Fibroblast of lung (primary cell): ENCODE data around the gene HEATR1. TPM values are rescaled to one million over a fixed set of nuclear protein-coding genes. Genes with fewer than 3 reads are reported as not detected.

Experiments used
- DNase-seq, 2 donors: peaks; one replicate each; pipeline versions ENCODE4 v3.0.0 to v3.0.0-alpha.2; 2010; ENCODE audit warnings: low read depth in 2 of 2
- H2AFZ ChIP-seq: 2 replicates; pipeline ENCODE4 v1.5.1; 2012; ENCODE audit warnings: low read length, control low read depth, inconsistent platforms
- H3K27ac ChIP-seq: 2 replicates; pipeline ENCODE4 v1.5.1; 2011; ENCODE audit warnings: low read length, control low read depth; ENCODE audit not compliant: insufficient read depth
- H3K27me3 ChIP-seq: 2 replicates; pipeline ENCODE4 v1.5.1; 2011; ENCODE audit warnings: mild to moderate bottlenecking, low read length; ENCODE audit not compliant: control insufficient read depth, insufficient read depth
- H3K36me3 ChIP-seq: 2 replicates; pipeline ENCODE4 v1.5.1; 2011; ENCODE audit warnings: low read length; ENCODE audit not compliant: control insufficient read depth, insufficient read depth
- H3K4me1 ChIP-seq: 2 replicates; pipeline ENCODE4 v1.5.1; 2011; ENCODE audit warnings: low read length; ENCODE audit not compliant: control insufficient read depth, insufficient read depth; ENCODE audit errors: extremely low read depth
- H3K4me2 ChIP-seq: 2 replicates; pipeline ENCODE4 v1.5.1; 2011; ENCODE audit warnings: low read length, control low read depth; ENCODE audit not compliant: insufficient read depth; ENCODE audit errors: extremely low read depth
- H3K4me3 ChIP-seq, 4 experiments: fragments of 200-600 bp in 1 of 4; sonication (generic) in 1 of 4; replicated peaks in 1 of 4; 2 replicates each; pipeline ENCODE4 v1.5.1; 2011 to 2016; ENCODE audit warnings: low read length in 4 of 4, low read depth in 3 of 4, mild to moderate bottlenecking in 3 of 4, control low read depth in 2 of 4, inconsistent platforms in 1 of 4, mixed read lengths in 1 of 4; ENCODE audit not compliant: insufficient read depth in 1 of 4; ENCODE audit errors: control extremely low read depth in 1 of 4
- H3K79me2 ChIP-seq: 2 replicates; pipeline ENCODE4 v1.5.1; 2012; ENCODE audit warnings: mild to moderate bottlenecking, low read length, inconsistent platforms; ENCODE audit not compliant: control insufficient read depth, insufficient read depth
- H3K9ac ChIP-seq: 2 replicates; pipeline ENCODE4 v1.5.1; 2011; ENCODE audit warnings: mild to moderate bottlenecking, low read length, control low read depth; ENCODE audit not compliant: insufficient read depth
- H3K9me3 ChIP-seq: 2 replicates; pipeline ENCODE4 v1.5.1; 2012; ENCODE audit warnings: low read depth, low read length; ENCODE audit not compliant: control insufficient read depth, insufficient read depth
- H4K20me1 ChIP-seq: 2 replicates; pipeline ENCODE4 v1.5.1; 2011; ENCODE audit warnings: low read length; ENCODE audit not compliant: control insufficient read depth, insufficient read depth; ENCODE audit errors: extremely low read depth
- EZH2 ChIP-seq: IDR thresholded peaks from 2 replicates; pipeline ENCODE4 v1.5.1; 2012; ENCODE audit warnings: low read length, control low read depth, mild to moderate bottlenecking; ENCODE audit errors: missing control alignments
- polyA plus RNA-seq, 2 donors: library from polyadenylated mRNA; depleted of rRNA in 1 of 2; stranded (reverse) in 1 of 2; unstranded in 1 of 2; fragments of >200 nt; gene quantifications; 2 replicates each; pipeline ENCODE4 v1.2.1, GENCODE V29; 2011 to 2012; ENCODE audit warnings: missing spikeins in 1 of 2
- total RNA-seq: library from RNA; depleted of rRNA; stranded (reverse); fragments of >200 nt; gene quantifications from 2 replicates; pipeline ENCODE4 v1.2.1, GENCODE V29; 2014
- TF ChIP-seq, protein P1 (sequence below), 2 donors: IDR thresholded peaks in 1 of 2; conservative IDR thresholded peaks in 1 of 2; 1 replicate in 1 of 2; 2 replicates in 1 of 2; pipeline ENCODE4 v1.5.1; 2011 to 2012; ENCODE audit warnings: low read length in 2 of 2, control low read depth in 1 of 2, inconsistent platforms in 1 of 2, low read depth in 1 of 2, mild to moderate bottlenecking in 1 of 2

Gene HEATR1
- total and polyA plus RNA-seq, 2 donors (not counting 1 experiment from before 2014, with no cell fraction given): 18.0 to 28.7 TPM

DNA sequence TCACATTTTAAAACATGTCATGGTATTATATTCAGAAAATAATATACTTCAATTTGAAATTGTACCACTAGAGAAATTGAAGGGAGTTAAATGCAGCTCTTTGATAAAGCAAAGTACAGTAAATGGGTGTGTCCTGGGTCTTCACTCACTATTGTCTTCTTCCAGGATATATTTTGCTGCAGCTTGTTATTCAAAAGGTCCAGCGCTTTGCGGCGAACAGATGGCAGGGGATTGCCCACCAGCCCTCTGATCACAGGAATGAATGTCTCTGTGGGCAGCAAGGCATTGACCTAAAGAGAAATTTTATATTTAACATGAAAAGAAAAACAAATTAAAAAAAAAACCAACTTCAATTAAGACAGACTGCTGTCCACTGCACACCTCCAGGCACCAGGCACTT lies 45.5 kb downstream of the HEATR1 start:
- TF ChIP-seq EZH2: no peak
- TF ChIP-seq, protein P1, sequence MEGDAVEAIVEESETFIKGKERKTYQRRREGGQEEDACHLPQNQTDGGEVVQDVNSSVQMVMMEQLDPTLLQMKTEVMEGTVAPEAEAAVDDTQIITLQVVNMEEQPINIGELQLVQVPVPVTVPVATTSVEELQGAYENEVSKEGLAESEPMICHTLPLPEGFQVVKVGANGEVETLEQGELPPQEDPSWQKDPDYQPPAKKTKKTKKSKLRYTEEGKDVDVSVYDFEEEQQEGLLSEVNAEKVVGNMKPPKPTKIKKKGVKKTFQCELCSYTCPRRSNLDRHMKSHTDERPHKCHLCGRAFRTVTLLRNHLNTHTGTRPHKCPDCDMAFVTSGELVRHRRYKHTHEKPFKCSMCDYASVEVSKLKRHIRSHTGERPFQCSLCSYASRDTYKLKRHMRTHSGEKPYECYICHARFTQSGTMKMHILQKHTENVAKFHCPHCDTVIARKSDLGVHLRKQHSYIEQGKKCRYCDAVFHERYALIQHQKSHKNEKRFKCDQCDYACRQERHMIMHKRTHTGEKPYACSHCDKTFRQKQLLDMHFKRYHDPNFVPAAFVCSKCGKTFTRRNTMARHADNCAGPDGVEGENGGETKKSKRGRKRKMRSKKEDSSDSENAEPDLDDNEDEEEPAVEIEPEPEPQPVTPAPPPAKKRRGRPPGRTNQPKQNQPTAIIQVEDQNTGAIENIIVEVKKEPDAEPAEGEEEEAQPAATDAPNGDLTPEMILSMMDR (conservative IDR thresholded peaks at IDR 0.05 in 1 of 2, IDR thresholded peaks at IDR 0.05 in 1 of 2; ENCODE audit: low read depth in 1 of 2, low read length in 2 of 2): no peak
- Histone ChIP-seq H3K27ac (no peak overlapping the region), H3K36me3 (peaks cover 5% of the 10 kb centered on the region)

DNA sequence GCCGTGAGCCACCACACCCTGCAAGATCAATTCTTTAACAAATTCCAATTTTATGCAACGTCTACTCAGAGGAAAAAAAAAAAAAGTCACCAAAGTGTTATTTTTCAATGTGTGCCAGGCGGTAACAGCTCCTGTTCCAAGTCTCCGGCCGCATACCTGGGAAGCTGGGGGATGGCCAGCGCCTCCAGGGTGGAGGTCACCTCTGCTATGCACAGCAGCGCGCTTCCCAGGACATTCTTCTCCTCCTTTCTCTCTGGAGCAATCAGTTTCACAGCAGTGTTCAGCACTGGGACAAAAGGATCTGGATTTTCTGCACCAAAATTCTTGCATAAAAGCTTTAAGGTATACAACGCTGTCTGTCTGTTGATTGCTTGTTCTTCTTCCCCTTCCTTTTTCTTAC lies 46.2 kb downstream of the HEATR1 start:
- H3K36me3 ChIP-seq: peaks cover 7% of the 10 kb centered on the region
- H3K9me3 ChIP-seq: no peaks in the 10 kb centered on the region
- H3K4me2 ChIP-seq: no peak overlapping the region
- no peaks in the 10 kb centered on the region for H4K20me1 ChIP-seq
- H3K27ac ChIP-seq: no peak overlapping the region
- H3K4me3 ChIP-seq: no peak overlapping the region
- no peaks in the 10 kb centered on the region for H3K27me3 ChIP-seq
- no peaks in the 10 kb centered on the region for H3K4me1 ChIP-seq
- no peak overlapping the region for H2AFZ ChIP-seq
- TF ChIP-seq, protein P1 (conservative IDR thresholded peaks at IDR 0.05 in 1 of 2, IDR thresholded peaks at IDR 0.05 in 1 of 2; ENCODE audit: low read depth in 1 of 2, low read length in 2 of 2): no peak
- no peak for DNase-seq
- H3K79me2 ChIP-seq: no peaks in the 10 kb centered on the region
- no peak overlapping the region for H3K9ac ChIP-seq

More for the DNA sequence above, 45.5 kb downstream of the HEATR1 start:
- H3K79me2 ChIP-seq: no peaks in the 10 kb centered on the region
- no peaks in the 10 kb centered on the region for H3K9me3 ChIP-seq
- DNase-seq: no peak
- no peaks in the 10 kb centered on the region for H3K27me3 ChIP-seq
- no peaks in the 10 kb centered on the region for H3K4me1 ChIP-seq
- H2AFZ ChIP-seq: no peak overlapping the region
- no peak overlapping the region for H3K4me3 ChIP-seq
- no peaks in the 10 kb centered on the region for H4K20me1 ChIP-seq
- H3K9ac ChIP-seq: no peak overlapping the region
- no peak overlapping the region for H3K4me2 ChIP-seq

DNA sequence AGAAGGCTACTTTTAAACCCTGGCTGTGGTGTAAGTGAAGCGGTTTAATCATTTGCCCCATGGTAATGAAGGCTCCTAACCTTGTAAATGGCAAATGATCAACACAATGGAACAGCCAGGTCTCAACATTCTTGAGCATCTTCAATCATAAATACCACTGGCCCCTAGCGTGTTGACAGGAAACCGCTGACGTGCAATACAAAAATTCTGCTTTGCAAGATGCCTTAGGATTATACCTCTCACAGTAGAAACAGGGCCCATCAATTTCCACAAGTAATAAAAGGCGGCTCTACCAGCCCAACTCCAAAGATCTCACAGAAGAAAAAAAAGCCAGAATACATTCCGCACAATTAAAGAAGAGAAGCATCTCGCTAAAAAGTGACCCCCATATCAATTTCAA lies 47.7 kb downstream of the HEATR1 start:
- H3K4me3 ChIP-seq: no peak overlapping the region
- no peaks in the 10 kb centered on the region for H3K9me3 ChIP-seq
- TF ChIP-seq, protein P1 (conservative IDR thresholded peaks at IDR 0.05 in 1 of 2, IDR thresholded peaks at IDR 0.05 in 1 of 2; ENCODE audit: low read depth in 1 of 2, low read length in 2 of 2): no peak
- TF ChIP-seq EZH2: no peak
- no peaks in the 10 kb centered on the region for H3K79me2 ChIP-seq
- no peak overlapping the region for H3K4me2 ChIP-seq
- H3K27me3 ChIP-seq: no peaks in the 10 kb centered on the region
- H4K20me1 ChIP-seq: no peaks in the 10 kb centered on the region
- no peak overlapping the region for H3K9ac ChIP-seq
- no peak overlapping the region for H2AFZ ChIP-seq
- peaks cover 4% of the 10 kb centered on the region for H3K36me3 ChIP-seq
- no peaks in the 10 kb centered on the region for H3K4me1 ChIP-seq
- no peak for DNase-seq
- H3K27ac ChIP-seq: no peak overlapping the region
